GOT3 (cell line): Measurements from ENCODE around the gene TENM3.

ENCODE experiments used
- DNase-seq: peaks from one replicate; lab custom pipeline; 2025; ENCODE audit warnings: mixed read lengths; lab: John Stamatoyannopoulos, UW

Gene TENM3

GRCh38 chr4:182404376-182404775 is 161.2 kb downstream of the TENM3 start:
- DNase-seq: no peak

GRCh38 chr4:182405087-182405486 is 161.9 kb downstream of the TENM3 start:
- DNase-seq: no peak

GRCh38 chr4:182409271-182409670 is 166.1 kb downstream of the TENM3 start:
- no peak for DNase-seq

GRCh38 chr4:182411391-182411790 is 168.2 kb downstream of the TENM3 start:
- no peak for DNase-seq

- no peak for DNase-seq
Measured at GRCh38 chr4:182413550-182413949, 170.3 kb downstream of the TENM3 start.

- DNase-seq: no peak
Measured at GRCh38 chr4:182415116-182415515, 171.9 kb downstream of the TENM3 start.

GRCh38 chr4:182416067-182416466 is 172.9 kb downstream of the TENM3 start:
- DNase-seq: no peak

- no peak for DNase-seq
Measured at GRCh38 chr4:182418054-182418734, 175.0 kb downstream of the TENM3 start.

- no peak for DNase-seq
Measured at GRCh38 chr4:182420189-182420588, 177.0 kb downstream of the TENM3 start.

- no peak for DNase-seq
Measured at GRCh38 chr4:182421753-182422152, 178.6 kb downstream of the TENM3 start.

GRCh38 chr4:182425302-182425701 is 182.1 kb downstream of the TENM3 start:
- DNase-seq: no peak

- DNase-seq: no peak
Measured at GRCh38 chr4:182426901-182427300, 183.7 kb downstream of the TENM3 start.

- DNase-seq: no peak
Measured at GRCh38 chr4:182427554-182427953, 184.4 kb downstream of the TENM3 start.

GRCh38 chr4:182429896-182430295 is 186.7 kb downstream of the TENM3 start:
- no peak for DNase-seq

GRCh38 chr4:182432819-182433218 is 189.6 kb downstream of the TENM3 start:
- DNase-seq: no peak

- no peak for DNase-seq
Measured at GRCh38 chr4:182434720-182435119, 191.5 kb downstream of the TENM3 start.

- no peak for DNase-seq
Measured at GRCh38 chr4:182435401-182435800, 192.2 kb downstream of the TENM3 start.

- no peak for DNase-seq
Measured at GRCh38 chr4:182443070-182443469, 199.9 kb downstream of the TENM3 start.

GRCh38 chr4:182447767-182448280 is 204.6 kb downstream of the TENM3 start:
- DNase-seq: no peak

GRCh38 chr4:182448281-182449151 is 205.3 kb downstream of the TENM3 start:
- DNase-seq: peak; percentile 7

- DNase-seq: no peak
Measured at GRCh38 chr4:182449186-182449929, 206.2 kb downstream of the TENM3 start.

- no peak for DNase-seq
Measured at GRCh38 chr4:182449930-182450439, 206.8 kb downstream of the TENM3 start.
